BLaER1 treated with 17β-estradiol and CSF1 and Interleukin-3, amounts not matched to agents 10 nM and 100 nM (cell line): ENCODE data around the gene HOXC6.
"Not testable (repeated sequence)": the region's sequence is repeated elsewhere in the genome, so short reads cannot be mapped to it uniquely, and the experiment has no call there.

ENCODE experiments used
- H3K27ac ChIP-seq, 11 experiments: shearing (Covaris generic); formaldehyde crosslinking; 2 replicates each; pipeline ENCODE4 v1.8.1; 2022
- H3K27me3 ChIP-seq, 11 experiments: shearing (Covaris generic); formaldehyde crosslinking; 2 replicates each; pipeline ENCODE4 v1.8.1; 2022
- H3K36me3 ChIP-seq, 11 experiments: shearing (Covaris generic); formaldehyde crosslinking; 2 replicates each; pipeline ENCODE4 v1.8.1; 2022
- H3K4me1 ChIP-seq, 10 experiments: shearing (Covaris generic); formaldehyde crosslinking; 2 replicates each; pipeline ENCODE4 v1.8.1; 2022
- H3K4me2 ChIP-seq, 11 experiments: shearing (Covaris generic); formaldehyde crosslinking; 2 replicates each; pipeline ENCODE4 v1.8.1; 2022
- H3K4me3 ChIP-seq, 10 experiments: shearing (Covaris generic); formaldehyde crosslinking; 2 replicates each; pipeline ENCODE4 v1.8.1; 2022
- H3K9ac ChIP-seq, 11 experiments: shearing (Covaris generic); formaldehyde crosslinking; 2 replicates each; pipeline ENCODE4 v1.8.1; 2022
- H3K9me3 ChIP-seq, 11 experiments: shearing (Covaris generic); formaldehyde crosslinking; replicated peaks in 1 of 11; 2 replicates each; pipeline ENCODE4 v1.8.1; 2022
- H4K20me1 ChIP-seq, 11 experiments: shearing (Covaris generic); formaldehyde crosslinking; 2 replicates each; pipeline ENCODE4 v1.8.1; 2022
- Cebpa-rat ChIP-seq, 11 experiments: shearing (Covaris generic); IDR thresholded peaks; 2 replicates each; pipeline ENCODE4 v1.8.1; 2022

The HOXC6 gene

GRCh38 chr12:54038284-54038870 lies 10.1 kb downstream of the HOXC6 start:
- no peak overlapping the region for H3K27ac ChIP-seq
- H3K4me2 ChIP-seq, result no peak overlapping the region
- H3K4me1 ChIP-seq, result peaks cover 0 to 10% (median 8%) of the 10 kb centered on the region in 10 experiments; a peak in 8 of 20 replicates
- peaks cover 100% of the 10 kb centered on the region in 11 experiments for H3K27me3 ChIP-seq
- peaks cover 2 to 31% (median 14%) of the 10 kb centered on the region in 11 experiments for H3K9me3 ChIP-seq
- H3K4me3 ChIP-seq, result no peak overlapping the region
- TF ChIP-seq Cebpa-rat (IDR thresholded peaks at IDR 0.05), result no peak
- no peaks in the 10 kb centered on the region for H3K36me3 ChIP-seq
- no peak overlapping the region for H3K9ac ChIP-seq
- H4K20me1 ChIP-seq, result peaks cover 0 to 76% (median 40%) of the 10 kb centered on the region in 11 experiments; a peak in 17 of 22 replicates

- no peaks in the 10 kb centered on the region for H3K36me3 ChIP-seq
- peaks cover 0 to 27% (median 11%) of the 10 kb centered on the region in 11 experiments; a peak in 15 of 22 replicates for H3K9me3 ChIP-seq
- no peak overlapping the region for H3K4me3 ChIP-seq
- H3K4me1 ChIP-seq, result peaks cover 0 to 10% (median 8%) of the 10 kb centered on the region in 10 experiments; a peak in 8 of 20 replicates
- H3K9ac ChIP-seq, result no peak overlapping the region
- peaks cover 0 to 72% (median 40%) of the 10 kb centered on the region in 11 experiments; a peak in 17 of 22 replicates for H4K20me1 ChIP-seq
- H3K27me3 ChIP-seq, result peaks cover 100% of the 10 kb centered on the region in 11 experiments
- no peak for TF ChIP-seq Cebpa-rat (IDR thresholded peaks at IDR 0.05)
- H3K4me2 ChIP-seq, result no peak overlapping the region
- H3K27ac ChIP-seq, result no peak overlapping the region
Measured at GRCh38 chr12:54038871-54039414, 10.7 kb downstream of the HOXC6 start.

- peaks cover 0 to 71% (median 36%) of the 10 kb centered on the region in 11 experiments; a peak in 17 of 22 replicates for H4K20me1 ChIP-seq
- H3K4me3 ChIP-seq, result no peak overlapping the region
- no peak overlapping the region for H3K4me2 ChIP-seq
- TF ChIP-seq Cebpa-rat (IDR thresholded peaks at IDR 0.05), result no peak
- no peak overlapping the region for H3K9ac ChIP-seq
- no peak overlapping the region for H3K27ac ChIP-seq
- H3K9me3 ChIP-seq, result peaks cover 0 to 22% (median 11%) of the 10 kb centered on the region in 11 experiments; a peak in 15 of 22 replicates
- peaks cover 0 to 10% (median 8%) of the 10 kb centered on the region in 10 experiments; a peak in 8 of 20 replicates for H3K4me1 ChIP-seq
- H3K36me3 ChIP-seq, result no peaks in the 10 kb centered on the region
- peaks cover 100% of the 10 kb centered on the region in 11 experiments for H3K27me3 ChIP-seq
Measured at GRCh38 chr12:54039417-54040147, 11.3 kb downstream of the HOXC6 start.

GRCh38 chr12:54040148-54040494 lies 11.9 kb downstream of the HOXC6 start:
- Histone ChIP-seq H3K36me3 (no peaks in the 10 kb centered on the region), H3K4me2 (no peak overlapping the region), H3K9ac (no peak overlapping the region), H4K20me1 (peaks cover 0 to 66% (median 35%) of the 10 kb centered on the region in 11 experiments; a peak in 17 of 22 replicates), H3K4me3 (no peak overlapping the region), H3K27ac (no peak overlapping the region), H3K27me3 (peaks cover 100% of the 10 kb centered on the region in 11 experiments), H3K4me1 (peaks cover 0 to 10% (median 8%) of the 10 kb centered on the region in 10 experiments; a peak in 8 of 20 replicates), H3K9me3 (peaks cover 0 to 20% (median 11%) of the 10 kb centered on the region in 11 experiments; a peak in 14 of 22 replicates)
- TF ChIP-seq Cebpa-rat (IDR thresholded peaks at IDR 0.05), result no peak

- Histone ChIP-seq H3K4me2 (no peak overlapping the region), H4K20me1 (peaks cover 0 to 63% (median 34%) of the 10 kb centered on the region in 11 experiments; a peak in 17 of 22 replicates), H3K9me3 (peaks cover 0 to 20% (median 11%) of the 10 kb centered on the region in 11 experiments; a peak in 14 of 22 replicates)
Measured at GRCh38 chr12:54040648-54041047, 12.4 kb downstream of the HOXC6 start.

GRCh38 chr12:54041097-54041690 lies 13.0 kb downstream of the HOXC6 start:
- H3K9me3 ChIP-seq, result peaks cover 0 to 20% (median 11%) of the 10 kb centered on the region in 11 experiments; a peak in 14 of 22 replicates
- H3K4me1 ChIP-seq, result peaks cover 0 to 10% (median 8%) of the 10 kb centered on the region in 10 experiments; a peak in 8 of 20 replicates
- H3K9ac ChIP-seq, result no peak overlapping the region
- peaks cover 100% of the 10 kb centered on the region in 11 experiments for H3K27me3 ChIP-seq
- H3K36me3 ChIP-seq, result no peaks in the 10 kb centered on the region
- no peak overlapping the region for H3K27ac ChIP-seq
- no peak overlapping the region for H3K4me3 ChIP-seq
- no peak overlapping the region for H3K4me2 ChIP-seq
- no peak for TF ChIP-seq Cebpa-rat (IDR thresholded peaks at IDR 0.05)
- peaks cover 0 to 63% (median 36%) of the 10 kb centered on the region in 11 experiments; a peak in 15 of 22 replicates for H4K20me1 ChIP-seq

More at GRCh38 chr12:54040648-54041047, 12.4 kb downstream of the HOXC6 start:
- TF ChIP-seq Cebpa-rat (IDR thresholded peaks at IDR 0.05), result no peak
- no peaks in the 10 kb centered on the region for H3K36me3 ChIP-seq
- no peak overlapping the region for H3K27ac ChIP-seq
- peaks cover 100% of the 10 kb centered on the region in 11 experiments for H3K27me3 ChIP-seq
- peaks cover 0 to 10% (median 8%) of the 10 kb centered on the region in 10 experiments; a peak in 8 of 20 replicates for H3K4me1 ChIP-seq
- no peak overlapping the region for H3K4me3 ChIP-seq
- H3K9ac ChIP-seq, result no peak overlapping the region

DNA sequence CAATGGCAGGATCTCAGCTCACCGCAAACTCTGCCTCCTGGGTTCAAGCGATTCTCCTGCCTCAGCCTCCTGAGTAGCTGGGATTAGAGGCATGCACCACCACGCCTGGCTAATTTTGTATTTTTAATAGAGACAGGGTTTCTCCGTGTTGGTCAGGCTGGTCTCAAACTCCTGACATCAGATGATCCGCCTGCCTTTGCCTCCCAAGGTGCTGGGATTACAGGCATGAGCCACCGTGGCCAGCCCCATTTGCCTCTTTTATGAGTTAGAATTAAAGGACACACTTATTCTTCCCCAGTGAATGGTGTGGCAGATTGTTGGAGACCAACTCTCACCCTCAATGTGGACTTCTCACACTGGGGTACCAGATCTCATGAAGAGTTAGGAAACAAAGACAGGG lies 13.8 kb downstream of the HOXC6 start:
- H3K27me3 ChIP-seq, result peaks cover 100% of the 10 kb centered on the region in 11 experiments
- not testable (repeated sequence) for H3K4me2 ChIP-seq, H3K27ac ChIP-seq, H3K4me3 ChIP-seq, H3K9ac ChIP-seq, H3K4me1 ChIP-seq, H3K36me3 ChIP-seq
- H4K20me1 ChIP-seq, result peaks cover 0 to 60% (median 35%) of the 10 kb centered on the region in 11 experiments; a peak in 15 of 22 replicates
- H3K9me3 ChIP-seq, result peaks cover 1 to 25% (median 17%) of the 10 kb centered on the region in 11 experiments; a peak in 18 of 22 replicates

DNA sequence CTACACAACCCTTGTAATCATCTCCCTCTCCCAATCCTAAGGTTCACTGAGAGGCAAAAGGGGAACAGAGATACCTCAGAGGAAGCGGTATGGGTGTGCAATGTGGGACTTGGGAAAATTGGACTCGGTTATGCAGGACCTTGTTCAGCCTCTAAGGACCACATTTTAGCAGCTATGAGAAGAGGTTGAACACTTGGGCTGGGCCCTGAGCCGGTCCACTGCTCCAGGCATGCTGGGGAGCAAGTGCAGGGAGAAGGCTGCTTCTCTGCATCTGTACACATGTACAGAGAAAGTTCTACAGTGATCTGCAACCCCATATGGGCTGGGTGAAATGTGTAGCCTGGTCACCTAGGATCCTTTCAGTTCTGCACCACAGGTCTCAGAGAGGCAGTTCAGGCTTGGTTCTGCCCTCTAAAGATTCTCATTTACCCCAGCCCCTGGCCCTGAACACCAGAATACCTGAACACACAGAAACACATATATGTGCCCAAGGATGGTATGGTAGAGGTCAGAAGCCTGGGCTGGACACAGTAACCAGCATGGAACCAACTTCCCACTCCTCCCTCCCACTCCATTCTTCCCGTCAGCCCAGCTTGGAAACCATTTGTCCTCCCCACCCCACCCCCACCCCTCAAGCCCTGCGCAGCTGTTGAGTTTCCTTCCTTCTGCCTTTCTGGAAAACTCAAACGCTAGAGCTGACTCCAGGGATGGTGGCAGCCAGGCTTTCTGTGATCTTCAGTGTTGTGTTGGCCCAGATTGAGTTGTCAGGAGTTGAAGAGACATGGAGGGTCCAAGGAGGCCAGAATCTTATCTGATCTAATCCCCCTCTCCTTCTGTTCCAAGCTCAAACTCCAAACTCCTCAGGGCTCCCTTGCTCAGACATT lies 15.0 kb downstream of the HOXC6 start:
- no peak overlapping the region for H3K4me3 ChIP-seq
- H3K27ac ChIP-seq, result no peak overlapping the region
- H3K9me3 ChIP-seq, result peaks cover 12 to 37% (median 28%) of the 10 kb centered on the region in 11 experiments
- no peaks in the 10 kb centered on the region for H3K36me3 ChIP-seq
- no peak for TF ChIP-seq Cebpa-rat (IDR thresholded peaks at IDR 0.05)
- H3K4me2 ChIP-seq, result no peak overlapping the region
- peaks cover 100% of the 10 kb centered on the region in 11 experiments for H3K27me3 ChIP-seq
- H4K20me1 ChIP-seq, result peaks cover 0 to 61% (median 33%) of the 10 kb centered on the region in 11 experiments; a peak in 15 of 22 replicates
- no peak overlapping the region for H3K9ac ChIP-seq
- H3K4me1 ChIP-seq, result no peaks in the 10 kb centered on the region
